Measurements from ENCODE around the gene CHI3L1.

The CHI3L1 gene

DNA sequence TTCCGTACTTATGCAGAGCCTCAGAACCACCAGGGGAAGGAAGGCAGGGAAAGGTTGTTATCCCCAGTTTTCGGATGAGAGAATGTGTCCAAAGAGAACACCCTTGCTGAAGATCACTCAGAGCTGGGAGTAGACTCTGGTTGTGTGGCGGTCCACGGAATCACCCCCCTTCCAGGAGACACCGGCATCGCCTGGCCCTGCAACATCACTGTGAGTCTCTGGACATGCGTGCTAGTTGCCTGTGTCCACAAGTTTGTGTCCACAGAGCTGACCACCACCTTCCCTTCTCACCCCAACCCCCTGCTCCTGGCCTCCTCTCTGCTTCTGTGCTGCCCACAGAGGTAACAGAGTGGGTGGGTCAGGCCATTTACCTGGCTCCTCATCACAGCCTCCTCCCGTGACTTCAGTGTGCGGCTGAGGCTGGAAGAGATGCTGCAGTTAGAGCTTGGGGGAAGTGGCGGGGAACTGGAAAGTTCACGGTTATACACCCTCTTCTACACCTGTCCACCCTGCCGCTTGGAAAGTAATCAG lies 18.2 kb downstream of the CHI3L1 start:
- no peak for DNase-seq (ENCODE audit: low spot score)

DNA sequence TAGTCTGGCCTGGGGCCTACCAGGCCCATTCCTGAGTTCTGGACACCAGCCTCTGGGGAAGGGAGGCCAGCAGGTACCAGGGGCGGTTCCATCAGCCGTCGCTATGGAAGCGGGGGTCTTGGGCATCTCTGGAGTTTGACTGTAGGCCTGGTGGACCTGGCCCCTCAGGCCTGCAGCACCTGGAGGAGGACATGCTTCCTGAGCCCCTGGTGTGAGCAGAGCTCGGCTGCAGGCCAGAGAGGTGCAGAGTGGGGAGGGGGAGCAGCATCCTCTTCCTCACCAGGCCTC lies 18.6 kb downstream of the CHI3L1 start:
- DNase-seq (ENCODE audit: low spot score) = no peak

DNA sequence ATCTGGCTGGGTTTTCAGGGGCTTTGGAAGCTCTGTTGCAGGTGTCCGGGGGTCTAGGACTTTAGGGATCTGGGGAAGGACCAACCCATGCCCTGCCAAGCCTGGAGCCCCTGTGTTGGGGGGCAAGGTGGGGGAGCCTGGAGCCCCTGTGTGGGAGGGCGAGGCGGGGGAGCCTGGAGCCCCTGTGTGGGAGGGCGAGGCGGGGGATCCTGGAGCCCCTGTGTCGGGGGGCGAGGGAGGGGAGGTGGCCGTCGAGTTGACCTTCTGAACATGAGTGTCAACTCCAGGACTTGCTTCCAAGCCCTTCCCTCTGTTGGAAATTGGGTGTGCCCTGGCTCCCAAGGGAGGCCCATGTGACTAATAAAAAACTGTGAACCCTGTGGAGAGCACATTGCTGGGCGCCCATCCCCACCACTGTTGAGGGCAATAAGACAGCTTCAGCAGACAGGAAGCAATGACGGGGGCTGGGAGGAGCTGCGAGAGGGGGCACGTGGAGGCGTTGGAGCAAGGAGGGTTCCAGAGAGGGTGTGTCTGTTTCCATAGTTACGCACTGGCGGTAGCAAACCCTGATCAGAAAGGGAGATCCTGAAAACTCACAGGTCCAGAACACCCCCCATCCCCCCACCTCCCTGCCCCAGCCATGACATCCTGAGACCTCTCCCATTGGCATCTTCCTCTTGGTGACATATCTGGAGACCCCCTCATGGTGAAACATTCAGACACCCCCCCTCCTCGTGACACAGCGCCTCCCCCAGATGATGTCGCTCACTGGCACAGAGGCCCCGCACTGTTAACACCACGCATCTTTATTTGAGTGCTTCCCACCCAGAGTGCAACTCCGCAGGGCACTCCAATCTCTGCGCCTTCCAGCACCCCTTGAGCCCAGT lies 19.2 kb downstream of the CHI3L1 start:
- no peak for DNase-seq (ENCODE audit: low spot score)

DNA sequence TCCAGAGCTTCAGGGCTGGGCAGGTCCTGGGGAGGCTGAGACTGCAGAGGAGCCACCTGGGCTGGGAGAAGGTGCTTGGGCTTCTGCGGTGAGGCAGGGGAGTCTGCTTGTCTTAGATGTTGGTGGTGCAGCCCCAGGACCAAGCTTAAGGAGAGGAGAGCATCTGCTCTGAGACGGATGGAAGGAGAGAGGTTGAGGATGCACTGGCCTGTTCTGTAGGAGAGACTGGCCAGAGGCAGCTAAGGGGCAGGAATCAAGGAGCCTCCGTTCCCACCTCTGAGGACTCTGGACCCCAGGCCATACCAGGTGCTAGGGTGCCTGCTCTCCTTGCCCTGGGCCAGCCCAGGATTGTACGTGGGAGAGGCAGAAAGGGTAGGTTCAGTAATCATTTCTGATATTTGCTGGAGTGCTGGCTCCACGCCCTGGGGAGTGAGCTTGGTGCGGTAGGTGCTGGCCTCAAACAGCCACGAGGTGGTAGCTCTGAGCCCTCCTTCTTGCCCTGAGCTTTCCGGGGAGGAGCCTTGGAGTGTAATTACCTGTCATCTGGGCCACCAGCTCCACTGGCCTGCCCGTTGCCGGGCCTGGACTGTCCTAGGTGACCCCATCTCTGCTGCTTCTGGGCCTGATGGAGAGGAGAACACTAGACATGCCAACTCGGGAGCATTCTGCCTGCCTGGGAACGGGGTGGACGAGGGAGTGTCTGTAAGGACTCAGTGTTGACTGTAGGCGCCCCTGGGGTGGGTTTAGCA lies 20.1 kb downstream of the CHI3L1 start:
- no peak for DNase-seq (ENCODE audit: low spot score)

DNA sequence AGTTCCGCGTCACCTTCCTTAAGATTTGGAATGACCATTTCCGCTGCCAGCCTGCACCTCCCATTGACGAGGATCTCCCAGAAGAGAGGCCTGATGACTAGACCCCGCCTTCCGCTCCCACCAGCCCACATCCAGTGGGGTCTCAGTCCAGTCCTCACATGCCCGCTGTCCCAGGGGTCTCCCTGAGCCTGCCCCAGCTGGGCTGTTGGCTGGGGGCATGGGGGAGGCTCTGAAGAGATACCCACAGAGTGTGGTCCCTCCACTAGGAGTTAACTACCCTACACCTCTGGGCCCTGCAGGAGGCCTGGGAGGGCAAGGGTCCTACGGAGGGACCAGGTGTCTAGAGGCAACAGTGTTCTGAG lies 20.7 kb downstream of the CHI3L1 start:
- no peak for DNase-seq (ENCODE audit: low spot score)

DNA sequence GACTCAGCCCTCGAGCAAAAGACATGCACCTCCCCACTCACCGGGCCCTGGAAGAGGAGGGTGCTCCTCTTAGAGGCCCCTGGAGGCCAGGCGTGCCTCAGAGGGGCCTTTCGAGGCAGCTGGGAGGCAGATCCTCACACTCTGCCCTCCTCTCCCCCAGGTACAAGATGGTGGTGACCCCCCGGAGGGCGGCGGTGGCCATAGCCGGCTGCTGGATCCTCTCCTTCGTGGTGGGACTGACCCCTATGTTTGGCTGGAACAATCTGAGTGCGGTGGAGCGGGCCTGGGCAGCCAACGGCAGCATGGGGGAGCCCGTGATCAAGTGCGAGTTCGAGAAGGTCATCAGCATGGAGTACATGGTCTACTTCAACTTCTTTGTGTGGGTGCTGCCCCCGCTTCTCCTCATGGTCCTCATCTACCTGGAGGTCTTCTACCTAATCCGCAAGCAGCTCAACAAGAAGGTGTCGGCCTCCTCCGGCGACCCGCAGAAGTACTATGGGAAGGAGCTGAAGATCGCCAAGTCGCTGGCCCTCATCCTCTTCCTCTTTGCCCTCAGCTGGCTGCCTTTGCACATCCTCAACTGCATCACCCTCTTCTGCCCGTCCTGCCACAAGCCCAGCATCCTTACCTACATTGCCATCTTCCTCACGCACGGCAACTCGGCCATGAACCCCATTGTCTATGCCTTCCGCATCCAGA lies 21.3 kb downstream of the CHI3L1 start:
- no peak for DNase-seq (ENCODE audit: low spot score)

DNA sequence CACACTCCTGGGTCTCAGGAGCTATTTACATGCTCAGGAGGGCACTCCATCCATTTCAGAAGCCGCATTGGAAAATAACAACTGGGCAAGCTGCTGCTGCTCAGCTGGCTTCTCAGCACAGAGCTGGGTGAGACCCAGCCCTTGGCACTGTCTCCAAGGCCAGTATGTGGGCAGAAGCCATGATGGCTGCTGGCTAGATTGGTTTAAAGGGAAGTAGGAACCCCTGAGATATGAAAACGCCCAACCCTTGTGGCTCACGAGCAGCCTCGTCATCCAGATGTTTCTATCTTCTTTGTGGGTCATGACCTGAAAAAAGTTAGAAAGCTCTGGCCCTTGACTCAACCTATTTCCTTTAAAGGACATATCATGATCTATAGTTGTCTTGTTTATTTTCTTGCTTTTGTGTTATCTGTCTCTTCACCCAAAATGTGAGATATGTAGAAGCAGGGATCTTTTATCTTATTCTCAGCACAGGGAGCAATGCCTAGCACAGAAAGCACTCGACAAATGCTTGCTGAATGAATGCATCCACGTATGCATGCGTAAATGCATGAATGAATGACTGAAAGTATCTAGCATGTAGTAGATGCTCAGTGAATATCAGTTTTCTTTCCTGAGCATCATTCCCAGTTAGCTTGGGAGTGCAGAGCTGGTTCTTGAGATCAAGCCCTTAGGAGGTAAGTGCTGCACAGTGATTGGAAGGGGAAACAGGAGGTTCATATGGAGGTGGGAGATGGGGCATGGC lies 22.4 kb downstream of the CHI3L1 start:
- no peak for DNase-seq (ENCODE audit: low spot score)

DNA sequence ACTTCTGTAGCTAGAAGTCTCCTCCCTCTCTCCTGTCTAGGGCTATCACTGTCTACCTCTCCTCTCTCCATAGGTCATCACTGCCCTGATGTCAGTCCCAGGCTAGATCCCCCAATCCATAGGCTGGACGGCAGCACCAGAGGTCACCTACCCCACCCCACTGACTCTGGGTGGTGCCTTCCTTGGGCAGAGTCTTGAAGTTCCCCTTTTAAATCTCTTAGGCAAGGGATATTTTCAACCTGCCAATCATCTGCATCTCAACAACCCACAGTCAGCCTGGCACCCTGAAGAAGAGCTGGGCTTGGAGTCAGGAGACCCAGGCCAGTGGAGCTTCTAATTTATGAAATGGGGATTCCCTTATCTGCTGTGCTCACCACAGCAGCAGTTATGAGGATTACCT lies 24.1 kb downstream of the CHI3L1 start:
- DNase-seq (ENCODE audit: low spot score) = no peak

DNA sequence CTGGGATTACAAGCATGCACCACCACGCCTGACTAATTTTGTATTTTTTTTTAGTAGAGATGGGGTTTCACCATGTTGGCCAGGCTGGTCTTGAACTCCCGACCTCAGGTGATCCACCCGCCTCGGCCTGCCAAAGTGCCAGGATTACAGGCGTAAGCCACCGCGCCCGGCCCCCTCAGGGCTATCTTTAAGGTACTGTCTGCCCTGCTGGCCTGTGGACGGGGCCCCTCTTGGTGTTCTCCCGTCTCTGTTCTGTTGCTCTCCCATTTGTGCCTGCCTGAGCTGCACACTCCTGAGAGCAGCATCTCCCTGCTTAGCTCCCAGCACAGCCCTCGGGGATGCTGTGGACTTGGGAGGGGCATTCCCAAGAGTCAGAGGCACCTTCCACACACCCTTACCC lies 24.8 kb downstream of the CHI3L1 start:
- no peak for DNase-seq (ENCODE audit: low spot score)

DNA sequence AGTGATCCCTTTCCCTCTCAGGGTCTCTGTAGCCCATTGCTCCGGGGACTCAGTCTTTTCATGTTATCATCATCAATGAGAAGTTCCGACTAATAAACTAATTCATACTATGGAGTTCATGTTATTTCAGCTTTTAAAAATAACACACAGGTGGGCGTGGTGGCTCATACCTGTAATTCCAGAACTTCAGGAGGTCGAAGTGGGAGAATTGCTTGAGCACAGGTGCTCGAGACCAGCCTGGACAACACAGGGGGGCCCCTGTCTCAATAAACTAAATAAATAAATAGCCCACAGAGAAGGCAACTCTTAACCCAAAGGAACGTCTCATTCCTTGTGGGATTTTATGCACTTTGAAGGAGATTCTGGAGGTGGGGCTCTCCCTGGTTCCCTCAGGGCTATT lies 25.3 kb downstream of the CHI3L1 start:
- no peak for DNase-seq (ENCODE audit: low spot score)

DNA sequence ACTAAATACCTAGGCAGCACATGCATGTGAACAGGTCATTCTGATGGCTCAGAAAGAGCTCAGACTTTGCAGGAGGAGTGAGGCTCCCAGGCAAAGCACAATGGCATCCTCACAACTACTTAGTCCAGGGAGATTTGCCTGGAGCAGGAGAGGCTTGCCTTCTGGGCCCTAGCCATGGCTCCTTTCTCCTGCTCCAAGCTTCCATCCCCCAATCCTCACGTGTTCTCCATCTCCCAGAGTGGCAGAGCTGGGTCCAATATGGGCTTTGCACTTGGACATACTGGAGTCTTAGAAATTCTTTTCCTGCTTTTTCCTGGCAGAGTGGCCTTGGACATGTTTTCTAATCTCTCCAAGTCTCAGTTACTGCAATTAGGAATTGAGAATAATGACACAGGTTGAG lies 26.7 kb downstream of the CHI3L1 start:
- no peak for DNase-seq (ENCODE audit: low spot score)

DNA sequence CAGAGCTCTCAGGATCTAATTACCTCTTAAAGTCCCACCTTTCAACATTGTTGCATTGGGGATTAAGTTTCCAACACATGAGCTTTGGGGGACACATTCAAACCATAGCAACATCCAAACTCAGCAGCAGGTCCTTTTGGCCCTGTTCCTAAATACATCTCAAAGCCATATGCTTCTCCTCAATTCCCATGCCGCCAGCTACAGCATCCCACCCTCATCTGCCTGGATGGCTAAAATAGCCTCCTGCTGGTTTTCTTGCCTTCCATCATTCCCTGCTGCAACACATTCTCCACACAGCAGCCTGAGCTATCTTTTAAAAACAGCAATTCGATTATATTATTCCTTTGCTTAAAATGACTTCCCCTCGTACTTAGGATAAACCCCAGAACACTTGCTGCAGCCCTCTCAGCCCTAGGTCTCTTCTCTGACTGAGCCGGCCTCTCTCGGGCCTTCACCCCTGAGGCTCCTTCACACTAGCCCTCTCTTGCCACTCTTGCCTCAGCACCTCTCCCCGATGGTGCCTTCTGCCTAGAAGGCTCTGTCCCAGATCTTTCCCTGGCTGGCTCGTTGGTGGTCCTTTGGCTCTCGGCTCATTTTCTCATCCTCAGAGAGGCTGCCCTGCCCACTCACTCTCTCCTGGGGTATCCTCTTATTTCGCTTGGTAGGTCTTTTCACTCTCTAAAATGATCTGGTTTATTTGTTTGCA lies 27.4 kb downstream of the CHI3L1 start:
- DNase-seq (ENCODE audit: low spot score) = no peak

DNA sequence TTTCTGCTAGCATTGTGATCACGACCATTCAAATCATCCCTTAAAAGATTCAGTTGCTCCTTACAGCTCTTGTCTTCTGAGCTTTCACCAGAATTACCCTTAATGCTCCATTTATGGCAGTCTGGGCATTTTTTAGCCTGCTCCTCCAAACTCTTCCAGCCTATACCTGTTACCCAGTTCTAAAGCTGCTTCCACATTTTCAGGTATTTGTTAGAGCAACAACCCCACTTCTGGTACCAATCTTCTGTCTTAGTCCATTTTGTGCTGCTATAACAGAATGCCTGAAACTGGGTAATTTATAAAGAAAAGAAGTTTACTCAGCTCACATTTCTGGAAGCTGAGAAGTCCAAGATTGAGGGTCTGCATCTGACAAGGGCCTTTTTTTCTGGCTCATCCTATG lies 28.1 kb downstream of the CHI3L1 start:
- no peak for DNase-seq (ENCODE audit: low spot score)

DNA sequence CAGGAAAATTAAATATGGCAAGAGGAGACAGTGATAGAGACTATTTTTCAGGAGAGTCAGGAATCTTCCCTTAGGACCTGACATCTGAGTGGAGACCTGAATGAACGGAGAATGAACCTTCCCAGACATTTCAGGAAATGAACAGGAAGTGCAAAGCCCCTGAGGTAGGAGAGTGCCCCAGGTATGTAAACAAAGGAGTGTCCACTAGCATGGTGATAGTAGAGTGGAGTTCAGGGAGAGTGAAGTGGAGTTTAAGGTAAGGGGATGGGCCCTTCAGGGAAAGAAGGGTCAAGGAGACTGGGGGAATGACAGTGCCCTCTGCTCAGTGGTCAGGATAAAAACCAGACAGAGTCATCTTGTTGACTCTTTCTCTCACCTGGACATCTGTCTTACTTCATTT lies 30.2 kb downstream of the CHI3L1 start:
- no peak for DNase-seq (ENCODE audit: low spot score)

DNA sequence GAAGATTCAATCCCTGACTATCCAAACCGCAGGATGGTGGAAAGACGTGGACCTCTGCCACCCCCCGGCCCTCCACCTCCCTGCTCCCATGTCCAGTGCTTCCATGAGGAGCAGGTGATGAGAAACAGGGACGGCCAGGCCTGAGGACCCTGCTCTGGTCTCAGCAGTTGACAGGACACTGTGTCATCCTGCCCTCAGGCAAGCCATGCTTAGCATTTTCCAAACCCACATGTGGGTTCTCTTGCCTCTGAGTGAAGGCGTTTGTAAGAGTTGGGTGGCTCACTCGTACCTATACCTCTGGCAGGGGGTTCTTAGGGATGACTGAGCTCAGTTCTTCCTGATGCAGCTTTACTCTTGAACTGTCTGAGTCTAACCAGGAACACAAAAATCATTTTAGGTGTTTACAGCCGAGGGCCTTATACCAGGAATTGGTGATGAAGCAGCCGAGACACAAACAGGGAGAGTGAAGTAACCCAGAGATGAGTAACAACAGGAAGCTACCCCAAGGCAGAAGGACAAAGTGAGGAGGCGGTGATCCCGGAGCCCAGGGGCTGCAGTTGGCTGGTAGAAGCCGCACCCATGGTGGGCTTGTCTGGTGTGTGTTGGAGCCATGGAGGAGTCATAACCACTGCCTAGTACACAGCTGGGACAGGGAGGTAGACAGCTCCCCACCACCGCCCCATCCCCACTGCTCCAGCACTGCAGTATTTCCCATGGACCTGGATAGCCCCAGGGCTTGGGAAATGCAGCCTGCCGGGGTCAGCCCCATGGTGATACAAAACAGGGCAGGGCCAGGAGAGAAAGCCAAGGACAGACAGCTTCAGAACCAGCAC lies 32.3 kb downstream of the CHI3L1 start:
- no peak for DNase-seq (ENCODE audit: low spot score)

DNA sequence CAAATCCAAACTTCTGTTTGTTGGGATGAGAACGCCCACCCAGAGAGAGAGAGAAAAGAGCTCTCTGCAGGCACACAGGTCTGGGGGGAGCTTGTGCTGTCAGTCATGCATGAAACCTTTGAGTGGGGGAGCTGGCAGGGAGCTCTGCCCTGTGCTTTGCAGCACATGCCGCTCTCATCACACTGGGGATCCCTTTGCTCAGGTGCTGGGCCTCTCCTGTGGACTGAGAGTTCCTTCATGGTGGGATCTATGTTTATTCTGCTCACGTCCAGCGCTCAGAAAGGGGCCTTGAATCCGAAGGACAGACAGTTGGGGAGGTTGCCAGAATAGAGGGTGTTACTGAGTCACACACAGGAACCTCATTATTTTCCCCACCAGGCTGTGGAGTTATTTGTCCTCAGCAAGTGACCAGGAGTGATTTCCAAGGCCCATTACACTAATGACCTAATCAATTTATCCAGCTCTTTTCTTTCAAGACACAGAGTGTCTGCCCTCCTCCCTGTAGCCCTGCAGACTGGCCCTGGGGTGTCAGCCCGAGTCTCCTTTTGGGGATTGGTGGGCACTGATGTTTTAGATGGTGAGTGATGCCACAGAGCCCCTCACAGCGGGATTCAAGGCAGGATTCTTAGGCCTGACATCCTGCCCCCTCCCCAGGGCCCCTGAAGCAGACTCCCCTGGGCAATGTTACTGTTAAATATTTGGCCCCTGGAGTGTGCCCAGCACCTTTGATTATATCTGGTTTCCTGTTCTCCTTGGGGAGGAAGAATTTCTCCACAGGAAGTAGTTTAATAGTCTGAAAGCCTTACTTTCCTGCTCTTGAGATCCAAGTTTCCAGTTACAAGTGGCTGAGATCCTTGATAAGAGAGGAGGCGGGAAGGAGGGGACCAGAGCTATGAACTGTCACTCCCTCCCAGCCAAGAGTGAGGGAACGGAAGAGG lies 33.2 kb downstream of the CHI3L1 start:
- DNase-seq (ENCODE audit: low spot score) = no peak

DNA sequence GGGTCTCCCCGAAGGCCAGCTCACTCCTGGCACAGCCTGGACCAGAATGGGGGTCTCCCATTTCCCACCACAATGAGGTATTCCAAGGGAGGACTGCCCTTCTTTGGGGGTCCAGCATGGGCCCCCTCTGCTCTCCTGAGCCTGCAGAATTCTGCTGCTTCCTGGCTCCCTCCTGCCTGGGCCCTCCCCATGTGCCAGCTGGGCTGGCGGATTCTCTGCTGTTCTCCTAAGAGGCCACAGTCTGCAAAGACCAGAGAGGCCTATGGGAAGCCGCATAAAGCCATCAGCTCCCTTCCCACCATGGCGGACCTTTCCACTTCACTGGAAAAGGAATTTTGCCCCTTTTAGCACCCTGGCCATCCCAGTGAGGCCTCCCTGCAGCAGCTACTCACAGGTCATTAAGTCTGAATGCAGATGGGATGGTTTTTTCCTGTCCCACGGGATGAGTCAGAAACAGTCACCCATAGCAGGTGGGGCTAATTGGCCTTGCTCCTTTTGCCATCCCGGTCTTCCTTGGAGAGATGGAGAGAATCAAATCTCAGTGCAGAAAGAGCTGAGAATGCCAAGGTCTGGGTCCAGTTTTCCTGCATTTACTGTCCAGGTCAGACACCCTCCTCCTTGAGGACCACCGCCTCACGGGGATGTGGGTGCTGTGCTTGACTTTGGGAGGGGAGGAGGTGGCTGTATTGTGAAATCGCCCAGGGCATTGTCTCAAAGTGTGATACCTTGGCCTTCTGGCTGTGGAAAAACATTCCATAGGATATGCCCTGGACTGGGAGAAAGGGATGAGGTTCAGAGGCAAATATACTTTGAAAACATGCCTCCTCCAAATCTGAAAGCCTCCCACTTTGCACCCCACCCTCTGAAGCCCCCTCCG lies 34.1 kb downstream of the CHI3L1 start:
- DNase-seq (ENCODE audit: low spot score) = no peak

DNA sequence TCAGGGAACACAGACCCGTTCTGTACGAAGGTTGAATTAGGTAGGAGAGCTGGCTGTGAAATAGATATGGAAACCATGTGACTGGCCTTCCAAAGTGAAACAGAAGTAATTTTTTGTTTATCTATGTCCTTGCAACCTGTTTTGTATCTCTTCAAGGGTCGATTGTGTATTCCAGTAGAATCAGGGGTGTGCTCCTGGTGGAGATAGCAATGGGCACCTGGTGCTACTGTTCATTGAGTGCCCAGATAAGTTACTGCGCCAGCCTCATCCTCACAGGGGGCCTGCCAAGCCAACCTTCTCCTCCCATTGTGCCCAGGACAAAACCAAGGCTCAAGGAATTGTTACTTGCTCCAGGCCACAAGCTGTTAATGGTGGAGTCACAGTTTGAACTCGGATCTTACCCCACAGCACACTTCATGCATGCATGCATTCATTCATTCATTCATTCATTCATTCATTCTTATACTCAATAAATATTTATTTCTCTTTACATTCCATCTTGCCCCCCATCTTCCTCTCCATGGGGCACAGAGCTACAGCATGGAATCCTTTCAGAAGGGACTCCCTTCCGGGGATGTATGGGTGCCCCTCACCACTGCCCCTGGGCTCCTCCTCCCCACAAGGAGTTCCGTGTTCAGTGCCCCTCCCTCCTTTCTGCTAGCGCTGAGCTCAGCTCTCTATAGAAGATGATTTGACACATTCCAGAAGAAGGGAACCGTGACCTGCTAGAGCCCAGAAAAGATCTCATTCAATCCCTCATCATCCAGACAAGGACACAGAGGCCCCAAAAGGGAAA lies 34.9 kb downstream of the CHI3L1 start:
- DNase-seq (ENCODE audit: low spot score) = no peak

Data from LoVo (cell line).